ENCODE results near the gene SMARCC1.

GRCh38 chr3:47590216-47590615 lies 191.5 kb downstream of the SMARCC1 start:
- no peak for TF ChIP-seq CTCF (tag by site-specific recombination; IDR thresholded peaks at IDR 0.05)
- TF ChIP-seq ZNF274 (IDR thresholded peaks at IDR 0.05; ENCODE audit: low read length): no peak
- no peak for TF ChIP-seq ZNF274 (tag by site-specific recombination; IDR thresholded peaks at IDR 0.05; ENCODE audit: borderline replicate concordance)
- TF ChIP-seq MYNN (tag by site-specific recombination; IDR thresholded peaks at IDR 0.05; ENCODE audit: borderline replicate concordance): no peak
- no peak for TF ChIP-seq YY1 (tag by site-specific recombination; IDR thresholded peaks at IDR 0.05)
- no peak for TF ChIP-seq ZFP69B (tag by site-specific recombination; IDR thresholded peaks at IDR 0.05)
- TF ChIP-seq ZNF302 (tag by site-specific recombination; IDR thresholded peaks at IDR 0.05; ENCODE audit: low read depth): no peak
- TF ChIP-seq ZNF121 (tag by site-specific recombination; IDR thresholded peaks at IDR 0.05): no peak
- TF ChIP-seq PRDM6 (tag by site-specific recombination; IDR thresholded peaks at IDR 0.05): no peak
- TF ChIP-seq PRDM4 (tag by site-specific recombination; IDR thresholded peaks at IDR 0.05): no peak
- no peak for TF ChIP-seq GFI1B (tag by site-specific recombination; IDR thresholded peaks at IDR 0.05)
- no peak for TF ChIP-seq ZNF350 (tag by site-specific recombination; IDR thresholded peaks at IDR 0.05)
